Measurements from ENCODE around the gene NUCB1. TPM values are rescaled to one million over a fixed set of nuclear protein-coding genes. Genes with fewer than 3 reads are reported as not detected.

Gene NUCB1
- total and polyA plus RNA-seq, 2 donors (not counting 3 experiments of a cell fraction or from before 2014, with no cell fraction given), result 194 to 231 TPM

DNA sequence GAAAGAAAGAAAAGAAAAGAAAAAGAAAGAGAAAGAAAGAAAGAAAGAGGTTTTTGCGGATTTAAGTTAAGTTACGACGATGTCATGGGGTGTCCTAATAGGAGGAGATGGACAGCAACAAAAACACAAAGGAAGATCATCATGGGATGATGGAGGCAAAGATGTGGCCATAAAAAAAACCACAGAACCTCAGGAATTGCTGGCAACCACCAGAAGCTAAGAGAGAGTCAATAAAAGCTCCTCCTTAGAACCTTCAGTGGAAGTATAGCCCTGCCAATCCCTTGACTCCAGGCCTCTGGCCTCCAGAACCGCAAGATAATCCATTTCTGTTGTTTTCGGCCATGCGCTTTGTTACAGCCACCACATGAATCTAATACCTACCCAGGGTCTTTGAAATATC, 43.2 kb upstream of the NUCB1 start:
- dilution Hi-C loops (cut with MboI; ENCODE audit: extremely low pct_ligation_motif_present, low sequenced_read_pairs), result no loop called here
- CTCF ChIA-PET, result interaction anchor here (1.5 to 6.7 kb wide), 3 partner anchors 12 to 113 kb away, joined by 3 to 47 read pairs (median 4); no protein-coding TSS in a partner anchor
- intact Hi-C loops (cut with micrococcal nuclease), result no loop called here

More for the DNA sequence above, 43.2 kb upstream of the NUCB1 start:
- Histone ChIP-seq H3K27me3 (ENCODE audit: control insufficient read depth in 2 of 2, insufficient read depth in 2 of 2, low read length in 2 of 2) (no peaks in the 10 kb centered on the region), H4K20me1 (replicated peaks; ENCODE audit: control insufficient read depth, extremely low read depth, insufficient read depth, low read length) (no peaks in the 10 kb centered on the region), H3K9me1 (replicated peaks; ENCODE audit: control insufficient read depth, extremely low read depth, insufficient read depth, low read length) (no peaks in the 10 kb centered on the region), H3K36me3 (ENCODE audit: control insufficient read depth in 2 of 2, extremely low read depth in 1 of 2, insufficient read depth in 2 of 2, low read length in 2 of 2) (no peaks in the 10 kb centered on the region), H3K4me1 (ENCODE audit: control insufficient read depth, extremely low read depth, insufficient read depth, low read length) (no peaks in the 10 kb centered on the region), H3K27ac (ENCODE audit: insufficient read depth, low read depth, low read length) (no peak overlapping the region), H3K9me3 (replicated peaks; ENCODE audit: control insufficient read depth, insufficient read depth, low read length) (no peaks in the 10 kb centered on the region), H3K4me2 (ENCODE audit: insufficient read depth, low read length) (no peak overlapping the region), H3K9ac (replicated peaks; ENCODE audit: extremely low read depth, insufficient read depth, low read length) (no peak overlapping the region), H3K79me2 (ENCODE audit: control insufficient read depth, insufficient read depth, low read length) (no peaks in the 10 kb centered on the region), H3K4me3 (replicated peaks in 1 of 3; ENCODE audit: insufficient read depth in 1 of 3, low read depth in 1 of 3, low read length in 3 of 3) (no peak overlapping the region), H2AFZ (ENCODE audit: low read depth, low read length) (no peak overlapping the region)
- TF ChIP-seq EZH2 (IDR thresholded peaks at IDR 0.05; ENCODE audit: borderline replicate concordance, low read depth, low read length, severe bottlenecking), result no peak
- no peak for TF ChIP-seq MAX (IDR thresholded peaks at IDR 0.05; ENCODE audit: insufficient read depth, insufficient read length)
- TF ChIP-seq POLR2AphosphoS5 (IDR thresholded peaks at IDR 0.05; ENCODE audit: insufficient read depth, low read depth, low read length), result no peak
- no peak for TF ChIP-seq GATA2 (IDR thresholded peaks at IDR 0.05; ENCODE audit: insufficient read depth, insufficient read length, low read depth, low read length)
- TF ChIP-seq CTCF (IDR thresholded peaks at IDR 0.05; ENCODE audit: extremely low read depth in 1 of 2, insufficient read depth in 1 of 2, low read depth in 1 of 2, low read length in 2 of 2), result no peak
- no peak for TF ChIP-seq MYC (IDR thresholded peaks at IDR 0.05; ENCODE audit: low read depth, low read length)
- TF ChIP-seq FOS (IDR thresholded peaks at IDR 0.05; ENCODE audit: borderline replicate concordance, insufficient read depth, low read length), result no peak
- no peak for TF ChIP-seq POLR2A (IDR thresholded peaks at IDR 0.05; ENCODE audit: low read depth, low read length)
- TF ChIP-seq JUN (IDR thresholded peaks at IDR 0.05; ENCODE audit: borderline replicate concordance, insufficient read depth, insufficient read length, low read depth), result no peak
- DNase-seq (ENCODE audit: low read depth, low spot score) (no peak), FAIRE-seq (no peak)
- POLR2A ChIA-PET, result interaction anchor here (0.7 kb wide), 1 partner anchor 15 kb away, joined by 3 read pairs; the partner anchor contains the start of gene PPP1R15A
- no TSS peak for BruUV-seq (replicated peaks)

Measured in endothelial cell of umbilical vein (primary cell).